IPS DF 19.7 (cell line): ENCODE results near the gene PRSS48.
"Not testable (repeated sequence)": the region's sequence is repeated elsewhere in the genome, so short reads cannot be mapped to it uniquely, and the experiment has no call there.

Source experiments
- DNase-seq: peaks from one replicate; pipeline ENCODE4 v3.0.0-alpha.2; 2013; ENCODE audit warnings: low read depth, low spot score

Gene PRSS48

DNA sequence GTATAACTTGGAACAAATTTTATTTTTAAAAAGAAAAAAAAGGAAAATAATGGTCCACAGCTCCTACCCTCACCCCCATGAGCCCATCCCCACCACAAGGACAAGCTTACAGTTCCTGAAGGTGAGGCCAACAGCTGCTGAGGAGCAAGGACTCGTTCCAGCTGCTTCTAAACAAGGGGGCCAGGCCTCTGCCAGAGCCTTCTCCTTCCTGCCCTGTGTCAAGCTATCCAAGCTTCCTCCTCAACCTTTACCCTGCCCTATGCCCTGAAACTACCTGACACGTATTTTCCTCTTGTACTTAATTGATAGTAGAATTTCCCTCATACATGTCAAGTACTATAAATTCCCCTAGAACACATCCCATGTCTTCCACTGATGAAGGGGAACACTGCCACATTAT is 39.7 kb downstream of the PRSS48 start:
- DNase-seq = no peak

DNA sequence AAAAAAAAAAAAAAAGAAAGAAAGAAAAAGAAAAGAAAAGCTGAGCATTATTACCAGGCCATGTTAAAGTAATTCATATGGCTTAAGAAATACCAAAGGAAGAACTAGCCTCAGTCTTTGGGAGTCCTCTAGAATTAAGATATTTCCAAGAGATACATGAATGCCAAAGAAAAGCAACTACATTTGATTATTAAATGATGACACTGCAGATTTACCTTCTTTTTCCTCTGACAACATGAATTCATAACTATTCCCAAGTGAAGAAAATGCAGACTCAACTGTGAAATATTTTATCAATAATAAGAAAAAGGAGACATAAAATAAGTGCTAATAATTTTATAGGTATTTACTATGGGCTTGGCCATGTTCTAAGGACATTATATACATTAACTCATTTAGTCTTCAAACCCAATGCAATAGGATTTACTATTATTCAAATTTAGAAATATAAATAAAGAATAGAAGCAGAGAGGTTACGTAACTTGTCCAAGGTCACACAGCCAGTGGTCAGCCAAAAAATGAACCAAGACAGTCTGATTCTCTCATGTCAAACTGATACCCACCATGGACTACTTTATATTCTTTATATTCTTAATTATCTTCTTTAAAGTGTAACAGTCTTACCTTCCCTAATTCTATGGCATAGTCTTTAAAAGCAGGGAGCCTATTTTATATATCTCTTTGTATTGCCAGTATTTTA is 41.5 kb downstream of the PRSS48 start:
- DNase-seq = no peak

GRCh38 chr4:151319490-151319889 is 42.5 kb downstream of the PRSS48 start:
- no peak for DNase-seq

DNA sequence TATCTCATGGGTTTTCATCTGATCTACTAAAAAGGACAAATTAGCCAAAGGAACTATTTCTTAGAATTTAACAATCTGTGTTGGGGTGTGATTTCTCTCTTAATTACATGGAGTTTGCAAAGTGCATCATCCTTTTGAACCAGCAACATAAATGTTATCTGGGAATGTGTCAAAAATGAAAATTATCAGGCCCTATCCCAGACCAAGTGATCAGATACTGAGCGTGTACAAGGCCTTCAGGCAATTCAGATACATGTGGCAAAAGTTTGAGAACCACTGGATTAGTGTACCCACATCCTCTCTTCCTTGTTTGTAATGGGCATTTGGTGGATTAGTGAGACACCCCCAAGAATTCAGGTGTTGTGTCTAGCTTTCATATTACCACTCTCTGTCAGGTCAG is 44.6 kb downstream of the PRSS48 start:
- no peak for DNase-seq

GRCh38 chr4:151322161-151322560 is 45.2 kb downstream of the PRSS48 start:
- not testable (repeated sequence) for DNase-seq

- DNase-seq = no peak
Observed at GRCh38 chr4:151322570-151322969, 45.6 kb downstream of the PRSS48 start.

- no peak for DNase-seq
Observed at GRCh38 chr4:151323667-151324066, 46.7 kb downstream of the PRSS48 start.

DNA sequence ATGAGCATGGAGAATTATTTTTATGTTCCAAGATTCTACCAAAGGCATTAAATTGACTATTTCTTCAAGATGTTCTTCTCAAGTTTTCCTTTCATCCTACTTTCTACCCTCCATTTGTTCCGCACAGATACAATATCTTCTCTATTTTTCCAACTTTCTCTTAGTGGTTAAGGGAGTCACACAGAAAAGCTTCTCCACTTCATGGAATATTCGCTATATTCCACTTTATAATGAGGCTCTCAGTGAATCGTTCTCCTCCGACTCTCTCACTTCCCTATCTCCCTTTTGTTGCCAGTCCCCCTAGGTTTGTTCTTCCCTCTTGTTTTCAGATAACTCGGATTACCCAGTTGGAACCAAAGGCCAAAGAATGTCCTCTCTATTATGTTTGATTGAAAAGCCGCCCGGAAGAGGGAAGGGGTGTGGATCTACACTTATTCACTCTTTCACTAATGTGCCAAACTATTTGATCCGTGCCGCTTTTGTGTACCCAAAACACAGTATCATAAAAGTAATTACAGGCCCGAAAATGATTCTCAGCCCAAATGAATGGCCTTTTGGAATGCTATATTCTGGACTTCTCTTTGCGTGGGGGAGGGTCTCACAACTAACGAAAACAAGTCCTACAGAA is 47.3 kb downstream of the PRSS48 start:
- peak; percentile 28 for DNase-seq

DNA sequence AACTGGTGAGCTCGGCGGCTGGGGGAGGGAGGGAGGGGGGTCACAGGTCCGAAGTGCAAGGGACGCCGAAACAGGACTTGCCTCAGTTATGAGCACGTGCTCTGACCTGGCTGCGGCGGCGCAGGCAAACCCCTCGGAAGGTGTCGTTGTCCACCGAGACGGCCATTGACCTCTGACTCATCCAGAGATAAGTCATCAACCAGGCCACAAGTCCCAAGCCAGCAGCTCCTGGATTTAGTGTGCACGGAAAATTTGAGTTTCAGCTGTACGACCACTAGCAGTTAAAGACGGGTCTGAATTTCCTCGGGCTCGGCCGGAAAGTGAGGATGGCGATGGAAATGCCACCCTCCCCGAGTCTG is 47.8 kb downstream of the PRSS48 start:
- DNase-seq = peak; percentile 52

- DNase-seq = peak; percentile 35
Observed at GRCh38 chr4:151325111-151325948, 48.4 kb downstream of the PRSS48 start, which contains the start of gene SH3D19. SH3D19 (minus strand) TSS chr4:151325605; CDS start chr4:151325352, 253 bp downstream.

DNA sequence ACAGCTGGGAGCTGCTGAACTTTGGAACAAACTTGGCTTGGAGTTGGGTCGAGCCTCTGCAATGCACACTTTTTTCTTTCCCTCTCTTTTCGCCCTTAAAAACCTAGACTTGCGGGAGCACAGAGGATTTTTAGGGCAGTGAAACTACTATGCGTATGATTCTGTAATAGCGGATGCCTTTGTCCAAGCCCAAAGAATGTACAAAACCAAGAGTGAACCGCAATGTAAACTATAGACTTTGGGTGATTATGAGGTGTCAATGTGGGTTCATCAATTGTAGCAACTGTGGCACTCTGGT is 48.9 kb downstream of the PRSS48 start:
- no peak for DNase-seq

GRCh38 chr4:151329217-151330007 is 52.5 kb downstream of the PRSS48 start:
- no peak for DNase-seq

- no peak for DNase-seq
Observed at GRCh38 chr4:151331276-151332042, 54.5 kb downstream of the PRSS48 start.

DNA sequence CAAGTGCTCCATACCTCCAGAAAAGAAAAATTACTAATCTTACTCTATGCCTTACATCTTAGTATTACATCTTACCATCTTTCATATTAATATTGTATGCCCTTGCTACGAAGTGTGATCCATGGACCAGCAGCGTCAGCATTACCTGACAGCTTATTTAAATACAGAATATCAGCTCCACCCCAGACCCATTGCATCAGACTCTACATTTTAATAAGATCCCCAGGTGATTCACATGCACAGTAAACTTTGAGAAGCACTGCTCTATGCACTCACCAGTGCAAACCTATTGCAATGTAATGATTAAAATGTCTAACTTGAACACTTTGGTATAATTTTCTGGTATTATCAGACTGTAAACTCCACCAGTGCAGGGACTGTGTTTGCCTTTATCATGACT is 62.5 kb downstream of the PRSS48 start:
- no peak for DNase-seq

GRCh38 chr4:151340751-151341385 is 63.9 kb downstream of the PRSS48 start:
- DNase-seq = no peak
